Mucosa of descending colon (tissue), 3 donors: Measurements from ENCODE around the gene RCSD1. TPM values are rescaled to one million over a fixed set of nuclear protein-coding genes. Genes with fewer than 3 reads are reported as not detected.

ENCODE experiments used
- ATAC-seq: fragments of 200-7000 bp; cut with Tn5 transposase; one replicate; pipeline ENCODE4 v1.9.1; 2020; ENCODE audit warnings: mild to moderate bottlenecking, moderate library complexity
- DNase-seq, 3 donors: peaks; one replicate each; pipeline ENCODE4 v3.0.0-alpha.2; 2020
- H3K36me3 ChIP-seq: fragments of 200-600 bp; one replicate; pipeline ENCODE4 v1.8.0; 2021; ENCODE audit warnings: low read depth, mild to moderate bottlenecking
- H3K4me1 ChIP-seq: fragments of 200-600 bp; one replicate; pipeline ENCODE4 v1.8.0; 2021; ENCODE audit warnings: low read depth, mild to moderate bottlenecking
- H3K4me3 ChIP-seq: fragments of 200-600 bp; one replicate; pipeline ENCODE4 v1.8.0; 2021; ENCODE audit warnings: mild to moderate bottlenecking
- H3K9me3 ChIP-seq: fragments of 200-600 bp; one replicate; pipeline ENCODE4 v1.8.0; 2021; ENCODE audit warnings: mild to moderate bottlenecking
- CTCF ChIP-seq: fragments of 200-600 bp; IDR thresholded peaks from one replicate; pipeline ENCODE4 v1.8.0; 2022; ENCODE audit warnings: antibody characterized with exemption, mild to moderate bottlenecking
- intact Hi-C, 2 donors: fragments of 100-400 bp; cut with DNase I in 1 of 2; cut with micrococcal nuclease in 1 of 2; formaldehyde crosslinking; loops; one replicate each; pipeline versions ENCODE4 v1.11.0 to v1.11.1; 2022; cut with DNase I, micrococcal nuclease
- total RNA-seq, 3 donors: library from RNA; stranded (reverse); fragmentation: NEBNext Ultra II Directional in 2 of 3; extraction: Animal tissue kit (Norgen Biotek cat#: 25700) in 2 of 3; gene quantifications; one replicate each; pipeline versions ENCODE4 v1.2.1 to v1.2.4, GENCODE V29; 2021 to 2023
- donor health status: DM: no; HTN: no; CAD: no; lungs with moderate emphysema.
- donor health status: DM: no; HTN: no; CAD: no.
- donor health status: DM: no; HTN: yes; CAD: no.

The RCSD1 gene
- total RNA-seq, 3 donors from 2014 or later = 3.9 to 10.8 (median 8.4) TPM

- peaks cover 22% of the 10 kb centered on the region for H3K4me1 ChIP-seq
- intact Hi-C loops = loop anchor here (10.0 kb wide), 1 partner anchor 79 kb away; no protein-coding TSS in a partner anchor
- H3K36me3 ChIP-seq = no peaks in the 10 kb centered on the region
- no peak for TF ChIP-seq CTCF
- ATAC-seq (no peak), DNase-seq (no peak)
- H3K4me3 ChIP-seq = no peak overlapping the region
- H3K9me3 ChIP-seq = no peaks in the 10 kb centered on the region
Measured at GRCh38 chr1:167726008-167726407, 96.0 kb downstream of the RCSD1 start.

- no peak for ATAC-seq
- peaks cover 10% of the 10 kb centered on the region for H3K4me1 ChIP-seq
- TF ChIP-seq CTCF = no peak
- intact Hi-C loops = loop anchor here (10.0 kb wide), 1 partner anchor 76 kb away; no protein-coding TSS in a partner anchor
- no peak for DNase-seq
- no peaks in the 10 kb centered on the region for H3K9me3 ChIP-seq
- no peaks in the 10 kb centered on the region for H3K36me3 ChIP-seq
- no peak overlapping the region for H3K4me3 ChIP-seq
Measured at GRCh38 chr1:167728818-167729410, 98.9 kb downstream of the RCSD1 start.

- TF ChIP-seq CTCF = no peak
- Histone ChIP-seq H3K4me1 (peaks cover 33% of the 10 kb centered on the region), H3K4me3 (no peak overlapping the region), H3K36me3 (no peaks in the 10 kb centered on the region), H3K9me3 (no peaks in the 10 kb centered on the region)
- ATAC-seq = no peak
- intact Hi-C loops = no loop called here
- DNase-seq = no peak
Measured at GRCh38 chr1:167734227-167734626, 104.2 kb downstream of the RCSD1 start.

GRCh38 chr1:167734841-167735240, 104.8 kb downstream of the RCSD1 start:
- TF ChIP-seq CTCF = no peak
- ATAC-seq = no peak
- no peaks in the 10 kb centered on the region for H3K36me3 ChIP-seq
- peaks cover 32% of the 10 kb centered on the region for H3K4me1 ChIP-seq
- intact Hi-C loops = no loop called here
- no peaks in the 10 kb centered on the region for H3K9me3 ChIP-seq
- no peak for DNase-seq
- no peak overlapping the region for H3K4me3 ChIP-seq

- Histone ChIP-seq H3K36me3 (no peaks in the 10 kb centered on the region), H3K9me3 (no peaks in the 10 kb centered on the region), H3K4me1 (peaks cover 42% of the 10 kb centered on the region), H3K4me3 (no peak overlapping the region)
- peak in 2 of 3 donors; percentile 80 to 84 for DNase-seq
- peak; percentile 86 for ATAC-seq
- intact Hi-C loops = no loop called here
- no peak for TF ChIP-seq CTCF
Measured at GRCh38 chr1:167737169-167737568, 107.1 kb downstream of the RCSD1 start.

- DNase-seq (no peak), ATAC-seq (no peak)
- Histone ChIP-seq H3K4me3 (no peak overlapping the region), H3K4me1 (peaks cover 42% of the 10 kb centered on the region), H3K36me3 (no peaks in the 10 kb centered on the region), H3K9me3 (no peaks in the 10 kb centered on the region)
- TF ChIP-seq CTCF = no peak
- intact Hi-C loops = no loop called here
Measured at GRCh38 chr1:167738158-167738557, 108.1 kb downstream of the RCSD1 start.
